GM10847 (cell line): Measurements from ENCODE around the gene ACTL7B.

ENCODE experiments used
- POLR2A ChIP-seq: IDR thresholded peaks from 2 replicates; pipeline ENCODE4 v1.6.1; 2011; ENCODE audit not compliant: insufficient read length; ENCODE audit errors: extremely low read depth

Gene ACTL7B

GRCh38 chr9:108855888-108856287 is at the start of gene ACTL7B:
ACTL7B (minus strand) TSS chr9:108855986; CDS start chr9:108855930, 56 bp downstream.
- no peak for TF ChIP-seq POLR2A

GRCh38 chr9:108905494-108905893 is 49.7 kb upstream of the ACTL7B start:
- no peak for TF ChIP-seq POLR2A

- TF ChIP-seq POLR2A, result no peak
Measured at GRCh38 chr9:108904161-108904560, 48.4 kb upstream of the ACTL7B start.

- no peak for TF ChIP-seq POLR2A
Measured at GRCh38 chr9:108903420-108904103, 47.8 kb upstream of the ACTL7B start.

GRCh38 chr9:108900176-108900575 is 44.4 kb upstream of the ACTL7B start:
- TF ChIP-seq POLR2A, result no peak

- no peak for TF ChIP-seq POLR2A
Measured at GRCh38 chr9:108897324-108898096, 41.7 kb upstream of the ACTL7B start.

- TF ChIP-seq POLR2A, result no peak
Measured at GRCh38 chr9:108894225-108894997, 38.6 kb upstream of the ACTL7B start.

- no peak for TF ChIP-seq POLR2A
Measured at GRCh38 chr9:108889649-108890067, 33.9 kb upstream of the ACTL7B start.

- TF ChIP-seq POLR2A, result no peak
Measured at GRCh38 chr9:108885643-108886348, 30.0 kb upstream of the ACTL7B start.

- no peak for TF ChIP-seq POLR2A
Measured at GRCh38 chr9:108884701-108885100, 28.9 kb upstream of the ACTL7B start.

- TF ChIP-seq POLR2A, result no peak
Measured at GRCh38 chr9:108883085-108883484, 27.3 kb upstream of the ACTL7B start.

- TF ChIP-seq POLR2A, result no peak
Measured at GRCh38 chr9:108882052-108882888, 26.5 kb upstream of the ACTL7B start.

GRCh38 chr9:108880738-108881316 is 25.0 kb upstream of the ACTL7B start:
- TF ChIP-seq POLR2A, result no peak

GRCh38 chr9:108877524-108877923 is 21.7 kb upstream of the ACTL7B start:
- no peak for TF ChIP-seq POLR2A
